Measurements from ENCODE around the gene FRMD6.

GRCh38 chr14:51723990-51724389 lies 72.3 kb downstream of the FRMD6 start:
- TF ChIP-seq POLR2A (IDR thresholded peaks at IDR 0.05; ENCODE audit: low read depth, low read length) (no peak), TAF1 (IDR thresholded peaks at IDR 0.05; ENCODE audit: borderline replicate concordance, low read depth, low read length) (no peak), POLR2AphosphoS5 (IDR thresholded peaks at IDR 0.05; ENCODE audit: low read depth, low read length) (no peak)

Measured in GM12892 (cell line).